B cell (primary cell): ENCODE data around the gene ADK.

Source experiments
- EZH2 ChIP-seq: IDR thresholded peaks from 2 replicates; pipeline ENCODE4 v1.6.1; 2012; ENCODE audit warnings: borderline replicate concordance, low read depth, mild to moderate bottlenecking, moderate library complexity, low read length; ENCODE audit not compliant: insufficient read depth, poor library complexity, severe bottlenecking
- TF ChIP-seq, protein P1 (sequence below): fragments of 200-600 bp; IDR thresholded peaks from one replicate; pipeline ENCODE4 v1.8.0; 2022; ENCODE audit warnings: antibody characterized with exemption, mild to moderate bottlenecking

GRCh38 chr10:74231375-74231774, 80.4 kb downstream of the ADK start:
- TF ChIP-seq, protein P1, sequence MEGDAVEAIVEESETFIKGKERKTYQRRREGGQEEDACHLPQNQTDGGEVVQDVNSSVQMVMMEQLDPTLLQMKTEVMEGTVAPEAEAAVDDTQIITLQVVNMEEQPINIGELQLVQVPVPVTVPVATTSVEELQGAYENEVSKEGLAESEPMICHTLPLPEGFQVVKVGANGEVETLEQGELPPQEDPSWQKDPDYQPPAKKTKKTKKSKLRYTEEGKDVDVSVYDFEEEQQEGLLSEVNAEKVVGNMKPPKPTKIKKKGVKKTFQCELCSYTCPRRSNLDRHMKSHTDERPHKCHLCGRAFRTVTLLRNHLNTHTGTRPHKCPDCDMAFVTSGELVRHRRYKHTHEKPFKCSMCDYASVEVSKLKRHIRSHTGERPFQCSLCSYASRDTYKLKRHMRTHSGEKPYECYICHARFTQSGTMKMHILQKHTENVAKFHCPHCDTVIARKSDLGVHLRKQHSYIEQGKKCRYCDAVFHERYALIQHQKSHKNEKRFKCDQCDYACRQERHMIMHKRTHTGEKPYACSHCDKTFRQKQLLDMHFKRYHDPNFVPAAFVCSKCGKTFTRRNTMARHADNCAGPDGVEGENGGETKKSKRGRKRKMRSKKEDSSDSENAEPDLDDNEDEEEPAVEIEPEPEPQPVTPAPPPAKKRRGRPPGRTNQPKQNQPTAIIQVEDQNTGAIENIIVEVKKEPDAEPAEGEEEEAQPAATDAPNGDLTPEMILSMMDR, result no peak
- TF ChIP-seq EZH2, result no peak
